ENCODE measurements around the gene CTNNA2. TPM values are rescaled to one million over a fixed set of nuclear protein-coding genes. Genes with fewer than 3 reads are reported as not detected.
A peak's percentile ranks its signal among the peaks of the same experiment; 100 is the strongest.

Gene CTNNA2
- total and polyA plus RNA-seq, 9 of the 15 experiments (the other 6 are each of a cell fraction or from before 2014, with no cell fraction given): 0.03 to 0.40 (median 0.15) TPM

- 18% methylated on average over 5 of the region's 5 CpGs for WGBS (ENCODE audit: insufficient coverage, low coverage, missing lambda C conversion rate)
- CTCF ChIA-PET (ENCODE audit: low intra/inter-chr PET ratio): no interaction called here
- no peak for FAIRE-seq
- no peak for TF ChIP-seq ZNF76 (CRISPR knock-in tag; IDR thresholded peaks at IDR 0.05; ENCODE audit: borderline replicate concordance)
- TF ChIP-seq ARID1B (IDR thresholded peaks at IDR 0.05): peak; percentile 91
- TF ChIP-seq, protein P1, sequence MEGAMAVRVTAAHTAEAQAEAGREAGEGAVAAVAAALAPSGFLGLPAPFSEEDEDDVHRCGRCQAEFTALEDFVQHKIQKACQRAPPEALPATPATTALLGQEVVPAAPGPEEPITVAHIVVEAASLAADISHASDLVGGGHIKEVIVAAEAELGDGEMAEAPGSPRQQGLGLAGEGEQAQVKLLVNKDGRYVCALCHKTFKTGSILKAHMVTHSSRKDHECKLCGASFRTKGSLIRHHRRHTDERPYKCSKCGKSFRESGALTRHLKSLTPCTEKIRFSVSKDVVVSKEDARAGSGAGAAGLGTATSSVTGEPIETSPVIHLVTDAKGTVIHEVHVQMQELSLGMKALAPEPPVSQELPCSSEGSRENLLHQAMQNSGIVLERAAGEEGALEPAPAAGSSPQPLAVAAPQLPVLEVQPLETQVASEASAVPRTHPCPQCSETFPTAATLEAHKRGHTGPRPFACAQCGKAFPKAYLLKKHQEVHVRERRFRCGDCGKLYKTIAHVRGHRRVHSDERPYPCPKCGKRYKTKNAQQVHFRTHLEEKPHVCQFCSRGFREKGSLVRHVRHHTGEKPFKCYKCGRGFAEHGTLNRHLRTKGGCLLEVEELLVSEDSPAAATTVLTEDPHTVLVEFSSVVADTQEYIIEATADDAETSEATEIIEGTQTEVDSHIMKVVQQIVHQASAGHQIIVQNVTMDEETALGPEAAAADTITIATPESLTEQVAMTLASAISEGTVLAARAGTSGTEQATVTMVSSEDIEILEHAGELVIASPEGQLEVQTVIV (CRISPR knock-in tag; IDR thresholded peaks at IDR 0.05; ENCODE audit: borderline replicate concordance): no peak
- peak; percentile 63; the same call in 1 of the 2 replicates for TF ChIP-seq TEAD4 (IDR thresholded peaks at IDR 0.05; ENCODE audit: low read length)
- no peak for TF ChIP-seq TEAD4 (CRISPR knock-in tag; IDR thresholded peaks at IDR 0.05; ENCODE audit: borderline replicate concordance)
- TF ChIP-seq ZNF165 (CRISPR knock-in tag; IDR thresholded peaks at IDR 0.05; ENCODE audit: borderline replicate concordance): 0 out of 2 replicates have a peak, but pooled peaks have one; percentile 35
- no peak for TF ChIP-seq KDM4B (IDR thresholded peaks at IDR 0.05; ENCODE audit: borderline replicate concordance in 2 of 2, low read depth in 1 of 2)
- TF ChIP-seq MAFG (tag; conservative IDR thresholded peaks at IDR 0.05): 0 out of 2 replicates have a peak, but pooled peaks have one; percentile 40
- peak; percentile 73 for TF ChIP-seq TCF3 (CRISPR knock-in tag; IDR thresholded peaks at IDR 0.05)
- TF ChIP-seq MAZ (CRISPR knock-in tag; conservative IDR thresholded peaks at IDR 0.05 in 1 of 2, IDR thresholded peaks at IDR 0.05 in 1 of 2): 0 out of 4 replicates have a peak, but pooled peaks of 1 of the 2 experiments have one; percentile 22
- peak; percentile 81 for TF ChIP-seq JUN (IDR thresholded peaks at IDR 0.05; ENCODE audit: borderline replicate concordance, low read depth, low read length)
- TF ChIP-seq JUN (CRISPR knock-in tag; IDR thresholded peaks at IDR 0.05; ENCODE audit: borderline replicate concordance): no peak
- TF ChIP-seq NFE2L1 (tag; IDR thresholded peaks at IDR 0.05; ENCODE audit: borderline replicate concordance, low read depth): no peak
- TF ChIP-seq ELF4 (CRISPR knock-in tag; IDR thresholded peaks at IDR 0.05): peak; percentile 81; the same call in 1 of the 2 replicates
- no peak for TF ChIP-seq THAP12 (CRISPR knock-in tag; IDR thresholded peaks at IDR 0.05)
- TF ChIP-seq EP400 (IDR thresholded peaks at IDR 0.05): no peak
These were observed 799.5 kb downstream of the CTNNA2 start for GRCh38 chr2:80312282-80312839.

More at GRCh38 chr2:80312282-80312839, 799.5 kb downstream of the CTNNA2 start:
- Histone ChIP-seq H3K27me3 (ENCODE audit: control insufficient read depth in 2 of 2, insufficient read depth in 2 of 2, low read length in 2 of 2) (no peaks in the 10 kb centered on the region), H3K4me1 (replicated peaks in 1 of 2; ENCODE audit: control insufficient read depth in 2 of 2, insufficient read depth in 2 of 2, low read length in 2 of 2) (peaks cover 0 to 7% of the 10 kb centered on the region in 2 experiments; a peak in 2 of 5 replicates), H3K27ac (ENCODE audit: extremely low read depth, low read depth, low read length) (no peak overlapping the region), H3K4me2 (ENCODE audit: insufficient read depth, low read length) (no peak overlapping the region; the same call in 1 of the 2 replicates), H3K4me3 (no peak overlapping the region), H3K9me1 (ENCODE audit: control insufficient read depth, insufficient read depth, low read length) (no peaks in the 10 kb centered on the region), H3K9me3 (replicated peaks; ENCODE audit: control insufficient read depth, insufficient read depth, low read depth, low read length) (no peaks in the 10 kb centered on the region), H3K79me2 (ENCODE audit: control insufficient read depth, insufficient read depth, low read length) (no peaks in the 10 kb centered on the region), H3K9ac (ENCODE audit: insufficient read depth in 1 of 2, low read depth in 2 of 2, low read length in 2 of 2) (no peak overlapping the region), H4K20me1 (replicated peaks; ENCODE audit: control insufficient read depth, insufficient read depth, low read length) (no peaks in the 10 kb centered on the region), H2AFZ (ENCODE audit: low read depth, low read length) (peak overlapping the region; percentile 73), H3K36me3 (ENCODE audit: control insufficient read depth, insufficient read depth, low read length) (no peaks in the 10 kb centered on the region)
- in situ Hi-C loops (cut with MboI) (no loop called here), intact Hi-C loops (cut with micrococcal nuclease) (no loop called here)
- BruUV-seq (replicated peaks): no TSS peak
- ATAC-seq (no peak; the same call in 2 of the 3 replicates), DNase-seq (ENCODE audit: extremely low read depth in 1 of 4, low spot score in 3 of 4) (peak in 1 of 4 experiments; percentile 51)
- POLR2A ChIA-PET: interaction anchor here (0.6 kb wide), 1 partner anchor 230 kb away, joined by 3 read pairs; no protein-coding TSS in a partner anchor

All from K562 (cell line).